ENCODE data around the gene TALDO1. TPM values are rescaled to one million over a fixed set of nuclear protein-coding genes. Genes with fewer than 3 reads are reported as not detected.

Gene TALDO1
- total RNA-seq, 1 experiment from 2014 or later: 379 TPM

GRCh38 chr11:767238-767637, 20.0 kb downstream of the TALDO1 start:
- no peak overlapping the region for H3K27ac Mint-ChIP-seq (ENCODE audit: unreplicated experiment)
- CTCF ChIA-PET: no interaction called here

GRCh38 chr11:769887-770641, 22.8 kb downstream of the TALDO1 start:
- Mint-ChIP-seq H3K4me1 (ENCODE audit: low read depth, unreplicated experiment) (peaks cover 3% of the 10 kb centered on the region), H3K27ac (ENCODE audit: unreplicated experiment) (no peak overlapping the region), H3K9me3 (ENCODE audit: low read depth, unreplicated experiment) (no peaks in the 10 kb centered on the region), H3K36me3 (ENCODE audit: insufficient read depth, unreplicated experiment) (peaks cover 66% of the 10 kb centered on the region), H3K4me3 (ENCODE audit: low read depth, unreplicated experiment) (no peak overlapping the region), H3K27me3 (ENCODE audit: unreplicated experiment) (no peaks in the 10 kb centered on the region)
- TF ChIP-seq CTCF (IDR thresholded peaks at IDR 0.05; ENCODE audit: unreplicated experiment): no peak
- intact Hi-C loops (cut with micrococcal nuclease; ENCODE audit: unreplicated experiment): no loop called here
- TSS peak; percentile 18 for BruUV-seq (replicated peaks)
- CTCF ChIA-PET: no interaction called here
- no peak for DNase-seq

More at GRCh38 chr11:767238-767637, 20.0 kb downstream of the TALDO1 start:
- intact Hi-C loops (cut with micrococcal nuclease; ENCODE audit: unreplicated experiment): no loop called here
- TF ChIP-seq CTCF (IDR thresholded peaks at IDR 0.05; ENCODE audit: unreplicated experiment): no peak
- no peaks in the 10 kb centered on the region for H3K9me3 Mint-ChIP-seq (ENCODE audit: low read depth, unreplicated experiment)
- peaks cover 14% of the 10 kb centered on the region for H3K4me1 Mint-ChIP-seq (ENCODE audit: low read depth, unreplicated experiment)
- H3K27me3 Mint-ChIP-seq (ENCODE audit: unreplicated experiment): no peaks in the 10 kb centered on the region
- TSS peak; percentile 9 for BruUV-seq (replicated peaks)
- H3K36me3 Mint-ChIP-seq (ENCODE audit: insufficient read depth, unreplicated experiment): peaks cover 80% of the 10 kb centered on the region
- H3K4me3 Mint-ChIP-seq (ENCODE audit: low read depth, unreplicated experiment): no peak overlapping the region
- no peak for DNase-seq

- no peak overlapping the region for H3K4me3 Mint-ChIP-seq (ENCODE audit: low read depth, unreplicated experiment)
- TF ChIP-seq CTCF (IDR thresholded peaks at IDR 0.05; ENCODE audit: unreplicated experiment): no peak
- no peak for DNase-seq
- H3K4me1 Mint-ChIP-seq (ENCODE audit: low read depth, unreplicated experiment): peaks cover 12% of the 10 kb centered on the region
- CTCF ChIA-PET: no interaction called here
- no peak overlapping the region for H3K27ac Mint-ChIP-seq (ENCODE audit: unreplicated experiment)
- BruUV-seq (replicated peaks): no TSS peak
- peaks cover 65% of the 10 kb centered on the region for H3K36me3 Mint-ChIP-seq (ENCODE audit: insufficient read depth, unreplicated experiment)
- no peaks in the 10 kb centered on the region for H3K27me3 Mint-ChIP-seq (ENCODE audit: unreplicated experiment)
- intact Hi-C loops (cut with micrococcal nuclease; ENCODE audit: unreplicated experiment): no loop called here
- H3K9me3 Mint-ChIP-seq (ENCODE audit: low read depth, unreplicated experiment): no peaks in the 10 kb centered on the region
Observed at GRCh38 chr11:770642-771616, 23.7 kb downstream of the TALDO1 start.

- TF ChIP-seq CTCF (IDR thresholded peaks at IDR 0.05; ENCODE audit: unreplicated experiment): no peak
- CTCF ChIA-PET: no interaction called here
- H3K36me3 Mint-ChIP-seq (ENCODE audit: insufficient read depth, unreplicated experiment): peaks cover 65% of the 10 kb centered on the region
- H3K9me3 Mint-ChIP-seq (ENCODE audit: low read depth, unreplicated experiment): no peaks in the 10 kb centered on the region
- peaks cover 13% of the 10 kb centered on the region for H3K4me1 Mint-ChIP-seq (ENCODE audit: low read depth, unreplicated experiment)
- no peak overlapping the region for H3K4me3 Mint-ChIP-seq (ENCODE audit: low read depth, unreplicated experiment)
- no peak overlapping the region for H3K27ac Mint-ChIP-seq (ENCODE audit: unreplicated experiment)
- no peaks in the 10 kb centered on the region for H3K27me3 Mint-ChIP-seq (ENCODE audit: unreplicated experiment)
- no TSS peak for BruUV-seq (replicated peaks)
- no peak for DNase-seq
- intact Hi-C loops (cut with micrococcal nuclease; ENCODE audit: unreplicated experiment): no loop called here
Observed at GRCh38 chr11:771617-772204, 24.4 kb downstream of the TALDO1 start.
